Neural progenitor cell (in vitro differentiated cells): Measurements from ENCODE around the gene ULK4.

ENCODE experiments used
- EZH2 ChIP-seq: fragments of 200-600 bp; sonication (generic); IDR thresholded peaks from 2 replicates; pipeline ENCODE4 v1.6.1; 2017; ENCODE audit warnings: antibody characterized with exemption, mild to moderate bottlenecking, moderate library complexity
- EZH2phosphoT487 ChIP-seq: fragments of 200-600 bp; sonication (generic); IDR thresholded peaks from 2 replicates; pipeline ENCODE4 v1.6.1; 2017; ENCODE audit warnings: antibody characterized with exemption
- TF ChIP-seq, protein P1 (sequence below): fragments of 200-600 bp; sonication (generic); IDR thresholded peaks from 2 replicates; pipeline ENCODE4 v1.5.1; 2017; ENCODE audit warnings: antibody characterized with exemption, mild to moderate bottlenecking

DNA sequence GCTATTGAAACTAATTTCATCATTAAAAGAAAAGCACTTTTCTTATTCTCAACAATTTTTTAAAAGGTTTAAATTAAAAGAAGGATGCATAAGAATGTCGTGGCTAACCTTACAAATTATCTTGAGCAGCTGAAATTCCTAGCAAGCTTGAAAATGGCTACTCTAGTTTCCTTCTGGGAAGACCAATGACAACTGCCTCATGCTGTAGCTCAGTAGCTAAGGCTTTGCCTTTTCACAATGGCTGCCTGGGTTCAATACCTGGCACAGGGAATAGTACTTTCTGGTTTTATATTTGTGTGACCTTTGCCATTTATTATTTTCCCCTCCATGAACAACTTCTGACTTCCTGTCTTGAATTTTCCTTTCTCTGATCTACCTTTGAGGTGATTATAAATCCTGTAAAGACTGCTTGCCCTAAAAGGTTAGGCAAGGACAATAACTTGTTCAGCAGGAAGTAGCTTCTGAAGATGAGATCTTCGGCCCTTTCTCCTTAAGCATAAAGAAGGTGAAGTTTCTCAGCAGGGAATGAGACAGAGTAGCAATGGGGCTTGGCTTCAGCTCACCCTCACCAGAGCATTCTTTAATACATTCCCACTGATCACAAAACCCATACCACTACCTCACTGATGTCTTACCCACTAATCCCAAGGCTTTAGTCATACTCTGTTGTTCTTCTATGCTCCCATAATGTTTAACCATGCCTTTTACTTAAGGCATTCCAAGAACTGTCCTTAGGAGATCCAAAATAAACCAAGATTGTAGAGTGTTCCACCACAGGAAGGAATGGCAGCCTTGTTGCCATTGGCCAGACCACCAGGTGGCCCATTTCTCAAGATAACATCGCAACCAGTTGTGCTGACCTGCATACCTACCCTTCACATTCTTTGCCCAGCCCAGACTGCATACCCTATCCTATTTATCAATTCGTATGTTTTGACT lies 276.8 kb downstream of the ULK4 start:
- TF ChIP-seq, protein P1, sequence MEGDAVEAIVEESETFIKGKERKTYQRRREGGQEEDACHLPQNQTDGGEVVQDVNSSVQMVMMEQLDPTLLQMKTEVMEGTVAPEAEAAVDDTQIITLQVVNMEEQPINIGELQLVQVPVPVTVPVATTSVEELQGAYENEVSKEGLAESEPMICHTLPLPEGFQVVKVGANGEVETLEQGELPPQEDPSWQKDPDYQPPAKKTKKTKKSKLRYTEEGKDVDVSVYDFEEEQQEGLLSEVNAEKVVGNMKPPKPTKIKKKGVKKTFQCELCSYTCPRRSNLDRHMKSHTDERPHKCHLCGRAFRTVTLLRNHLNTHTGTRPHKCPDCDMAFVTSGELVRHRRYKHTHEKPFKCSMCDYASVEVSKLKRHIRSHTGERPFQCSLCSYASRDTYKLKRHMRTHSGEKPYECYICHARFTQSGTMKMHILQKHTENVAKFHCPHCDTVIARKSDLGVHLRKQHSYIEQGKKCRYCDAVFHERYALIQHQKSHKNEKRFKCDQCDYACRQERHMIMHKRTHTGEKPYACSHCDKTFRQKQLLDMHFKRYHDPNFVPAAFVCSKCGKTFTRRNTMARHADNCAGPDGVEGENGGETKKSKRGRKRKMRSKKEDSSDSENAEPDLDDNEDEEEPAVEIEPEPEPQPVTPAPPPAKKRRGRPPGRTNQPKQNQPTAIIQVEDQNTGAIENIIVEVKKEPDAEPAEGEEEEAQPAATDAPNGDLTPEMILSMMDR: no peak
- TF ChIP-seq EZH2phosphoT487 (no peak), EZH2 (no peak)
